ENCODE measurements around the gene MAK. TPM values are rescaled to one million over a fixed set of nuclear protein-coding genes. Genes with fewer than 3 reads are reported as not detected.
"Not testable (repeated sequence)": the region's sequence is repeated elsewhere in the genome, so short reads cannot be mapped to it uniquely, and the experiment has no call there.

Gene MAK
- total and polyA plus RNA-seq, 4 donors: 0.02 to 0.26 (median 0.13) TPM

DNA sequence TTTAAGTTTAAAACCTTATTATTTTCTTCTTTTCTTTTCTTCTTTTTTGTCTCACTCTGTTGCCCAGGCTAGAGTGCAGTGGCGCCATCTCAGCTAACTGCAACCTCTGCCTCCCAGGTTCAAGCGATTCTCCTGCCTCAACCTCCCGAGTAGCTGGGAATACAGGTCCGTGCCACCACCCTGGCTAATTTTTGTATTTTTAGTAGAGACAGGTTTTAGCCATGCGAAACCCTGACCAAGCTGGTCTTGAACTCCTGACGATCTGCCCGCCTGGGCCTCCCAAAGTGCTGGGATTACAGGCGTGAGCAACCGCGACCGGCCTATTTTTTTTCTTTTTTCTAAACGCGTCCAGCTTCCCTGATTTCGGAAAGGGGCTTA is 43.9 kb upstream of the MAK start:
- not testable (repeated sequence) for DNase-seq (ENCODE audit: low spot score); H3K9ac ChIP-seq (ENCODE audit: low read depth in 1 of 2, low read length in 2 of 2); H3K27ac ChIP-seq (ENCODE audit: low read depth in 1 of 2, low read length in 2 of 2); H3K4me3 ChIP-seq (ENCODE audit: low read depth in 1 of 3, low read length in 3 of 3); H3K36me3 ChIP-seq (ENCODE audit: control insufficient read depth in 4 of 4, insufficient read depth in 3 of 4, low read depth in 1 of 4, low read length in 3 of 4); H3K9me3 ChIP-seq (ENCODE audit: control insufficient read depth in 4 of 4, low read length in 3 of 4)
- 21% methylated on average over 14 of the region's 14 CpGs for WGBS
- Histone ChIP-seq H3K4me1 (ENCODE audit: control insufficient read depth in 4 of 4, insufficient read depth in 4 of 4, low read length in 3 of 4) (peaks cover 6 to 15% (median 9%) of the 10 kb centered on the region in 4 donors), H3K27me3 (ENCODE audit: control insufficient read depth in 4 of 4, insufficient read depth in 4 of 4, low read length in 3 of 4) (peaks cover 9 to 15% (median 12%) of the 10 kb centered on the region in 4 donors)

DNA sequence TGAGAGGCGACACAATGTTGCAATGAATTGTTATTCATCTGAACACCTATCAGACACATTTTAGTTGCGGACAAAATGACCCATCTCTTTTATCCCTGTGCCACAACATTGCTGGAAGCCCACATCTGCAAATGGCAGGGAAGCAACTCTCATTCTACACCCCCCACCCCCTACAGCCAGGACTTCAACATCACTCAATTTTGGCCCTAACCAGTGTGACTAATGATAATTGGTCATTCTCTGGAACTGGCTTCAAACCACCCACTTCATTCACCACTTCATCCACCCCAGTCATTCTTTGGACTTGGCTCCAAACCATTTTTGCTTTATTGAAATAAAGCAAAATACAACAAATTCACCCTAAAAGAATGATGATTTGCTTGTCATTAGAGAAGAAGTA is 42.0 kb upstream of the MAK start:
- Histone ChIP-seq H3K4me1 (ENCODE audit: control insufficient read depth in 4 of 4, insufficient read depth in 4 of 4, low read length in 3 of 4) (peaks cover 2 to 8% (median 6%) of the 10 kb centered on the region in 4 donors), H3K36me3 (ENCODE audit: control insufficient read depth in 4 of 4, insufficient read depth in 3 of 4, low read depth in 1 of 4, low read length in 3 of 4) (no peaks in the 10 kb centered on the region), H3K4me3 (ENCODE audit: low read depth in 1 of 3, low read length in 3 of 3) (no peak overlapping the region), H3K27me3 (ENCODE audit: control insufficient read depth in 4 of 4, insufficient read depth in 4 of 4, low read length in 3 of 4) (peaks cover 9 to 12% (median 11%) of the 10 kb centered on the region in 4 donors), H3K9ac (ENCODE audit: low read depth in 1 of 2, low read length in 2 of 2) (no peak overlapping the region), H3K9me3 (ENCODE audit: control insufficient read depth in 4 of 4, low read length in 3 of 4) (peaks cover 0 to 5% (median 0%) of the 10 kb centered on the region in 4 donors), H3K27ac (ENCODE audit: low read depth in 1 of 2, low read length in 2 of 2) (no peak overlapping the region)
- no peak for TF ChIP-seq YY1 (IDR thresholded peaks at IDR 0.05)
- TF ChIP-seq, protein P1, sequence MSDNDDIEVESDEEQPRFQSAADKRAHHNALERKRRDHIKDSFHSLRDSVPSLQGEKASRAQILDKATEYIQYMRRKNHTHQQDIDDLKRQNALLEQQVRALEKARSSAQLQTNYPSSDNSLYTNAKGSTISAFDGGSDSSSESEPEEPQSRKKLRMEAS (IDR thresholded peaks at IDR 0.05): no peak
- no peak for TF ChIP-seq CTCF (IDR thresholded peaks at IDR 0.05; ENCODE audit: low read depth, low read length, missing input control)
- TF ChIP-seq, protein P2, sequence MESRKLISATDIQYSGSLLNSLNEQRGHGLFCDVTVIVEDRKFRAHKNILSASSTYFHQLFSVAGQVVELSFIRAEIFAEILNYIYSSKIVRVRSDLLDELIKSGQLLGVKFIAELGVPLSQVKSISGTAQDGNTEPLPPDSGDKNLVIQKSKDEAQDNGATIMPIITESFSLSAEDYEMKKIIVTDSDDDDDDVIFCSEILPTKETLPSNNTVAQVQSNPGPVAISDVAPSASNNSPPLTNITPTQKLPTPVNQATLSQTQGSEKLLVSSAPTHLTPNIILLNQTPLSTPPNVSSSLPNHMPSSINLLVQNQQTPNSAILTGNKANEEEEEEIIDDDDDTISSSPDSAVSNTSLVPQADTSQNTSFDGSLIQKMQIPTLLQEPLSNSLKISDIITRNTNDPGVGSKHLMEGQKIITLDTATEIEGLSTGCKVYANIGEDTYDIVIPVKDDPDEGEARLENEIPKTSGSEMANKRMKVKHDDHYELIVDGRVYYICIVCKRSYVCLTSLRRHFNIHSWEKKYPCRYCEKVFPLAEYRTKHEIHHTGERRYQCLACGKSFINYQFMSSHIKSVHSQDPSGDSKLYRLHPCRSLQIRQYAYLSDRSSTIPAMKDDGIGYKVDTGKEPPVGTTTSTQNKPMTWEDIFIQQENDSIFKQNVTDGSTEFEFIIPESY (IDR thresholded peaks at IDR 0.05): no peak
- no peak for TF ChIP-seq JUND (IDR thresholded peaks at IDR 0.05)
- no peak for TF ChIP-seq NR2F2 (IDR thresholded peaks at IDR 0.05)
- no peak for TF ChIP-seq HNF4G (IDR thresholded peaks at IDR 0.05)
- no peak for TF ChIP-seq ATF3 (IDR thresholded peaks at IDR 0.05)
- no peak for TF ChIP-seq FOXA1 (IDR thresholded peaks at IDR 0.05)
- no peak for TF ChIP-seq FOXA2 (IDR thresholded peaks at IDR 0.05)
- no peak for TF ChIP-seq SP1 (IDR thresholded peaks at IDR 0.05)
- no peak for TF ChIP-seq RAD21 (IDR thresholded peaks at IDR 0.05)
- no peak for TF ChIP-seq EGR1 (IDR thresholded peaks at IDR 0.05; ENCODE audit: low read depth in 2 of 2)
- no peak for TF ChIP-seq TAF1 (conservative IDR thresholded peaks at IDR 0.05)
- TF ChIP-seq HNF4A (conservative IDR thresholded peaks at IDR 0.05): no peak
- TF ChIP-seq RXRA (IDR thresholded peaks at IDR 0.05): no peak
- no peak for TF ChIP-seq GABPA (IDR thresholded peaks at IDR 0.05 in 1 of 2, conservative IDR thresholded peaks at IDR 0.05 in 1 of 2)
- TF ChIP-seq, protein P3, sequence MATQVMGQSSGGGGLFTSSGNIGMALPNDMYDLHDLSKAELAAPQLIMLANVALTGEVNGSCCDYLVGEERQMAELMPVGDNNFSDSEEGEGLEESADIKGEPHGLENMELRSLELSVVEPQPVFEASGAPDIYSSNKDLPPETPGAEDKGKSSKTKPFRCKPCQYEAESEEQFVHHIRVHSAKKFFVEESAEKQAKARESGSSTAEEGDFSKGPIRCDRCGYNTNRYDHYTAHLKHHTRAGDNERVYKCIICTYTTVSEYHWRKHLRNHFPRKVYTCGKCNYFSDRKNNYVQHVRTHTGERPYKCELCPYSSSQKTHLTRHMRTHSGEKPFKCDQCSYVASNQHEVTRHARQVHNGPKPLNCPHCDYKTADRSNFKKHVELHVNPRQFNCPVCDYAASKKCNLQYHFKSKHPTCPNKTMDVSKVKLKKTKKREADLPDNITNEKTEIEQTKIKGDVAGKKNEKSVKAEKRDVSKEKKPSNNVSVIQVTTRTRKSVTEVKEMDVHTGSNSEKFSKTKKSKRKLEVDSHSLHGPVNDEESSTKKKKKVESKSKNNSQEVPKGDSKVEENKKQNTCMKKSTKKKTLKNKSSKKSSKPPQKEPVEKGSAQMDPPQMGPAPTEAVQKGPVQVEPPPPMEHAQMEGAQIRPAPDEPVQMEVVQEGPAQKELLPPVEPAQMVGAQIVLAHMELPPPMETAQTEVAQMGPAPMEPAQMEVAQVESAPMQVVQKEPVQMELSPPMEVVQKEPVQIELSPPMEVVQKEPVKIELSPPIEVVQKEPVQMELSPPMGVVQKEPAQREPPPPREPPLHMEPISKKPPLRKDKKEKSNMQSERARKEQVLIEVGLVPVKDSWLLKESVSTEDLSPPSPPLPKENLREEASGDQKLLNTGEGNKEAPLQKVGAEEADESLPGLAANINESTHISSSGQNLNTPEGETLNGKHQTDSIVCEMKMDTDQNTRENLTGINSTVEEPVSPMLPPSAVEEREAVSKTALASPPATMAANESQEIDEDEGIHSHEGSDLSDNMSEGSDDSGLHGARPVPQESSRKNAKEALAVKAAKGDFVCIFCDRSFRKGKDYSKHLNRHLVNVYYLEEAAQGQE (IDR thresholded peaks at IDR 0.05): no peak
- 93% methylated on average over 2 of the region's 2 CpGs for WGBS
- no peak for DNase-seq (ENCODE audit: low spot score)

All from liver (tissue), 9 donors.